WI38 (cell line): ENCODE measurements around the gene SAP30BP.
A peak's percentile ranks its signal among the peaks of the same experiment; 100 is the strongest.

Experiments used
- H3K4me3 ChIP-seq: 2 replicates; pipeline ENCODE4 v1.5.1; 2011; ENCODE audit warnings: low read depth, mild to moderate bottlenecking, control low read depth, low read length
- CTCF ChIP-seq: IDR thresholded peaks from 2 replicates; pipeline ENCODE4 v1.5.1; 2012; ENCODE audit warnings: low read depth, mild to moderate bottlenecking, control low read depth, low read length

The SAP30BP gene

DNA sequence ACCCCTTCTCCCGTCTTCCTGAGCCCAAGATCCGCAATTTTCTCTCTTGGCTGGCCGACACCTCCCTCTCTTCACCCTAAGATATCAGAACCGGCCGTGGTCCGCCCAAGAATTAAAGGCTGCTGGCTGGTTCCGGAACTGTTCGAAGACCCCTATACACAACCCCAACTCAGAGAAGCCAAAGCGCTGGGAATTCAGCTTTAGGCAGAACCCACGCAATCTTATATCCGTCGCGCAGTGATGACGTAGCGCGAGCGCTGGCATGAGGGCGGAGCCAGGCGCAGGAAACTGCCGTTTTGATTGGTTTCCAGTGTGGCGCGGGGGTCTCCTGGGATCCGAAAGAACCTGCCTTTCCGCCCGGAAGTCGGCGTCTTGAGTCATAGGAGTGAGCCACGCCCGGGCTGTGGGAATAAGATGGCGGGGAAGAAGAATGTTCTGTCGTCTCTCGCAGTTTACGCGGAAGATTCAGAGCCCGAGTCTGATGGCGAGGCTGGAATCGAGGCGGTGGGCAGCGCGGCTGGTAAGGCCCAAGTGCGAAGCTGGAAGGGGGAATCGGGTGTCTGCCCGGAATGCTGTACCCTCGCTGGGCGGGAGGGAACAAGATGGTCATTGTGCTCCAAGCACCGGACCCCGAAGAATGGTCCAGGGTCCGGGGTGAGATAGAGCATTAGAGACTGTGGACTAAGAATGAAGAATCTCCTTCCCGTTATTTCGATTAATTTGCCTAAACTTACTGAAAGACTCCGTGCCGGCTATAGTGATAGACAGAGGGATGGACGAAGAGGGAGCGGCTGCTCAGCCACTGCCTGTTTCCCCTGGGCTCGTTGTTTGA is at the start of gene SAP30BP, which contains the start of gene RECQL5:
Gene SAP30BP, plus strand, starts transcription at position 380 of the 832 bp plus-strand sequence. Its CDS starts 35 bp downstream, at position 415.
Gene RECQL5, minus strand, starts transcription at position 196 of the 832 bp plus-strand sequence. CDS start 597 bp downstream, outside the sequence.
- TF ChIP-seq CTCF, result no peak
- peak within 1 kb of the TSS; percentile 100 for H3K4me3 ChIP-seq

- no peak overlapping the region for H3K4me3 ChIP-seq
- no peak for TF ChIP-seq CTCF
These were observed 49.5 kb upstream of the SAP30BP start for GRCh38 chr17:75617675-75618074.

DNA sequence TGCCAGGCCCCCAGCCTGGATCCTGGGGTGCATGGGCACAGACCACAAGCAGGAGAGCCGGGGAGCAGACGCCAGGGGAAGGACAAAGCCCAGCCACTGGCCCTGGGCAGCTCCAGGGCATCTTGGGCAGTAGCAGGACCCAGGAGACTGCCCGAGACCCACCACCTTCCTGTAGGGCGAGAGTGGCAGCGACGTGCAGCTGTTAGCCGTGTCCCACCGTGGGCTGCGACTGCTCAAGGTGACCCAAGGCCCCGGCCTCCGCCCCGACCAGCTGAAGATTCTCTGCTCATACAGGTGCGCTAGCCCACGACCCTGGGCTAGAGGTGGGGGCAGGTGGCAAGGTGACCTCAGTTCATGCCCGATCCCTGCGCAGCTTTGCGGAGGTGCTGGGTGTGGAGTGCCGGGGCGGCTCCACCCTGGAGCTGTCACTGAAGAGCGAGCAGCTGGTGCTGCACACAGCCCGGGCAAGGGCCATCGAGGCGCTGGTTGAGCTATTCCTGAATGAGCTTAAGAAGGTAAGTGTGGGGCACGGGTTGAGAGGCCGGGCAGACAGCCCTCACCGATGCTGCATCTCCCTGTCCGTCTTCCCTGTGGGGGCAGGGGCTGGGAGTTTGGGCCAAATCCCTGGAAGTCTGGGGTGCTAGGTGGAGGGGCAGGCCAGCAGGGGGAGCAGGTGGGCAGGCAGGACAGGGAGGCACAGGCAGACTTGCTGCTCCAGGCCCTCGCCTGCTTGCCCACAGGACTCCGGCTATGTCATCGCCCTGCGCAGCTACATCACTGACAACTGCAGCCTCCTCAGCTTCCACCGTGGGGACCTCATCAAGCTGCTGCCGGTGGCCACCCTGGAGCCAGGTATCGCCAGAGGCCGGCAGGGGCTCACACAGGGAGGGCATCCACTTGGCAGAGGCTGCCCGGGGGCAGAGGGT is 47.4 kb upstream of the SAP30BP start:
- H3K4me3 ChIP-seq, result no peak overlapping the region
- peak; percentile 64 for TF ChIP-seq CTCF

GRCh38 chr17:75621489-75621888 is 45.6 kb upstream of the SAP30BP start:
- H3K4me3 ChIP-seq, result no peak overlapping the region
- no peak for TF ChIP-seq CTCF

- H3K4me3 ChIP-seq, result no peak overlapping the region
- no peak for TF ChIP-seq CTCF
These were observed 45.1 kb upstream of the SAP30BP start for GRCh38 chr17:75622076-75622475.

DNA sequence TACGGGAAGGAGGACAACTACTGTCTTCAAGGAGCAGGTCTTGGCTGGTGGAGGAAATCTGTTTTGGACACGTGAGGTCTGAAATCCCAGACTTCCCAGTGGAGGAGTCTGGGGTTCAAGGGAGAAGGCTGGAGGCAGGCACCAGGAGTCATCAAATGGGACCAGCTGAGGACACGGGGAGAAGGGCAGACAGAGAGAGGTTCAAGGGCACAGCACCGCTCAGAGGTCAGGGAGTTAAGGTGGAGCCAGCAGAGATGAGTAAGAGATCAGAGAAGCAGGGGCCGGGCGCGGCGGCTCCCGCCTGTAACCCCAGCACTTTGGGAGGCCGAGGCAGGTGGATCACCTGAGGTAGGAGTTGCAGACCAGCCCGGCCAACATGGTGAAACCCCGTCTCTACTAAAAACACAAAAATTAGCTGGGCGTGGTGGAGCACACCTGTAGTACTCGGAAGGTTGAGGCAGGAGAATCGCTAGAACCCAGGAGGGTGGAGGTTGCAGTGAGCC is 44.3 kb upstream of the SAP30BP start:
- H3K4me3 ChIP-seq, result no peak overlapping the region
- no peak for TF ChIP-seq CTCF
